ENCODE data around the gene PELI3. TPM values are rescaled to one million over a fixed set of nuclear protein-coding genes. Genes with fewer than 3 reads are reported as not detected.
A peak's percentile ranks its signal among the peaks of the same experiment; 100 is the strongest.

Gene PELI3
- total RNA-seq, 1 donor from 2014 or later, result 15.5 TPM

DNA sequence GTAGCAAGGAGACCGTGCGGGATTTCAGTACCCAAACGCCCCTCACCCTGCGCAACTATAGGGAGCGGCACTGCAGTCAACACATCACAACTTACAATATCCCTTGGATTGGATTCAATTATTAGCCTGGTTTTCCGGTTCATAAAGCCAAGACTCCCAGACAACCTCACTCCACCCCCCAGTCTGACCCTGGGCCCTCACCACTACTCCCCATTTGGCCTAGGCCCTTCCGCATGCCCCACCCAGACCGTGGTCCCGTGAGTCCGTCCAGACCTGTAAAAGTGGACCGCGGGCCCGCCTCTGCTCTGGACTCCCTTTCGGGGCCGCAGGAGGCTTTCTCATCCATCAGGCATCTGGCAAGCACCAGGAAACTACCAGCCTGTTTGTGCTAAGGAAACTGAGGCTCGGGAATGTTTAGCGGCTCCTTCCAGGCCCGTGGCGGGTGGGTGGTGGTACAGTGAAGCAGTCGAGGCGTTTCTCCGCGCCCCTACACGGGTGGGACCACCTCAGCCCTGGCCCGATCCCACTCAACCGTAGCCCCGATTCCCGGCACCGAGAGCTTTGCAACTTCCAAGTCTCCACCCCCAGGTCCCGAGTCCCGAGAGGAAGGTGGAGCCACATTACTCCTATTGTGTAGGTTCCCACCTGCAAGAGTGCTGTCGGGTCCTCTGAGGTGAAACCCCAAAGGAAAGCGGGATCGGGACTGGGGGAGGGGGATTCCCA, 12.8 kb downstream of the PELI3 start:
- DNase-seq (peak; percentile 81), ATAC-seq (peak; percentile 55)
- Histone ChIP-seq H3K27ac (peak overlapping the region; percentile 98), H3K4me3 (peak overlapping the region; percentile 94), H3K4me1 (peaks cover 15% of the 10 kb centered on the region), H3K27me3 (no peaks in the 10 kb centered on the region), H3K9me3 (no peaks in the 10 kb centered on the region), H3K36me3 (peaks cover 19% of the 10 kb centered on the region)
- TF ChIP-seq, protein P1, sequence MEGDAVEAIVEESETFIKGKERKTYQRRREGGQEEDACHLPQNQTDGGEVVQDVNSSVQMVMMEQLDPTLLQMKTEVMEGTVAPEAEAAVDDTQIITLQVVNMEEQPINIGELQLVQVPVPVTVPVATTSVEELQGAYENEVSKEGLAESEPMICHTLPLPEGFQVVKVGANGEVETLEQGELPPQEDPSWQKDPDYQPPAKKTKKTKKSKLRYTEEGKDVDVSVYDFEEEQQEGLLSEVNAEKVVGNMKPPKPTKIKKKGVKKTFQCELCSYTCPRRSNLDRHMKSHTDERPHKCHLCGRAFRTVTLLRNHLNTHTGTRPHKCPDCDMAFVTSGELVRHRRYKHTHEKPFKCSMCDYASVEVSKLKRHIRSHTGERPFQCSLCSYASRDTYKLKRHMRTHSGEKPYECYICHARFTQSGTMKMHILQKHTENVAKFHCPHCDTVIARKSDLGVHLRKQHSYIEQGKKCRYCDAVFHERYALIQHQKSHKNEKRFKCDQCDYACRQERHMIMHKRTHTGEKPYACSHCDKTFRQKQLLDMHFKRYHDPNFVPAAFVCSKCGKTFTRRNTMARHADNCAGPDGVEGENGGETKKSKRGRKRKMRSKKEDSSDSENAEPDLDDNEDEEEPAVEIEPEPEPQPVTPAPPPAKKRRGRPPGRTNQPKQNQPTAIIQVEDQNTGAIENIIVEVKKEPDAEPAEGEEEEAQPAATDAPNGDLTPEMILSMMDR (IDR thresholded peaks at IDR 0.05), result no peak
- intact Hi-C loops (cut with DNase I), result no loop called here

DNA sequence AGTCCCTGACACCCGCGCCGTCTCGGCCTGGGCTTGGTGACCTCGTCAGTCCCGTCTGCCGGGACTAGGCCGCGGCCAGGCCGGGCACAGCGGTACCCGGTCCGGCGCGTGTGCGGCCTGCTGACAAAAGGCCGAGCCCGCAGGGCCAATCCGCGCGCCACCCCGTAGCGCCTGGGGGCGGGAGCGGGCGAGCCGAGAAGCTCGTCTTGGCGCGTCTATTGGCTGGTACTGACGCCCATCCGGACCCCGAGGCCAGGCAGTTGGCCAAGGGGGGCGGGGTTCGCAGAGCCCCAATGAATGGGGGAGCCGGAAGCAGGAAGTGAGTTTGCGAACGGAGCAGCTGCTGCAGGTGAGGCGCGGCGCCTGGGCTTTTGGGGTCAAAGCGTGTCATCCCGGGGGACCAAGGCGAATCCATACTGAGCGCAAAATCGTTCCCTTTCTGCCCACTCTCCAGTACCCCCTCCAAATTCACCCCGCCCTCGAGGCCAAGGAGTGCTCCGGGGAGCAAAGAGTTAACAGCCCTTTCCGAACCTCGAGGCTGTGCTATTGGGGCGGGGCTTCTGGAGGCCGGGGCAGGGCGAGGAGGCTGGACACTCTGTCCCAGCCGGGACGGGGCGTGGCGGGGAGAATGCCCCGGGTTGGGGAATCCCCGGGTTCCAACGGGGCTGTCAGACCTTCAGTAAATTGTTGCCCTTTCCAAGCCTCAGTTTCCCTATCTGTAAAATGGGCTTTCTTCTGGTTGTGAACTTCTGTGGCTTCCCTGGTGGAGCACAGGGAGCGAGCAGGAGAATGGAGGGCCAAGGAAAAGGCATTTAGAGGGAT, 13.6 kb downstream of the PELI3 start, which contains the start of gene DPP3:
Gene DPP3 (plus strand): TSS at position 318 of the 822 bp plus-strand sequence. CDS start 1,767 bp downstream, outside the sequence.
- Histone ChIP-seq H3K27ac (peak within 1 kb of the TSS; percentile 98), H3K36me3 (peaks cover 22% of the 10 kb centered on the region), H3K4me1 (peaks cover 15% of the 10 kb centered on the region), H3K4me3 (peak within 1 kb of the TSS; percentile 94), H3K9me3 (no peaks in the 10 kb centered on the region), H3K27me3 (no peaks in the 10 kb centered on the region)
- intact Hi-C loops (cut with DNase I), result no loop called here
- ATAC-seq (peak; percentile 96), DNase-seq (peak; percentile 99)
- TF ChIP-seq, protein P1 (IDR thresholded peaks at IDR 0.05), result no peak

DNA sequence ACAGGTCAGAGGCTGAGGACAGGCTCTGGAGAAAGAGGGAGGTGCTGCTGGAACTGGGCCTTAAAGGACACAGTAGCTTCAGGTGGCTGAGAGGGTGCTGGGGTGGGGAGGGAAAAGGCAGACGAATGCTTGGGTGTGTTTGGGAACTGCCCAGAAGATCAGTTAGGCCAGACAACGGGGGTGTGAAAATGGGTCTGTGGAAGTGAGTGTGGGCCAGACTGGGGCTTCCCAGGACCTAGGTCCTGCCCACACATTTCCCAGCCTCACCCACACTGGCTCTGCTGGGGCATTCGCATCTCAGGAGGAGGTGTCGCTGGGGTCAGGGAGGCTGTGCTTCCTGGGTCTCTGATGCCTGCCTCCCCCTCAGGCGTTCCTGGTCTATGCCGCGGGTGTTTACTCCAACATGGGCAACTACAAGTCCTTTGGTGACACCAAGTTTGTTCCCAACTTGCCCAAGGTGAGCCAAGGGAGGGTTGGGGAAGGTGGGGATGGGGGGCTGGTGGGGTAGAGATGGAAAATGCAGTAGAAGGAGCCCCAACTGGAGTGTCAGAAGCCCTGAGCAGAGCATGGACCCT, 18.2 kb downstream of the PELI3 start:
- H3K27me3 ChIP-seq, result no peaks in the 10 kb centered on the region
- DNase-seq (no peak), ATAC-seq (no peak)
- TF ChIP-seq, protein P1 (IDR thresholded peaks at IDR 0.05), result no peak
- H3K4me1 ChIP-seq, result peaks cover 6% of the 10 kb centered on the region
- H3K9me3 ChIP-seq, result no peaks in the 10 kb centered on the region
- H3K4me3 ChIP-seq, result no peak overlapping the region
- intact Hi-C loops (cut with DNase I), result no loop called here
- H3K36me3 ChIP-seq, result peaks cover 48% of the 10 kb centered on the region
- no peak overlapping the region for H3K27ac ChIP-seq

DNA sequence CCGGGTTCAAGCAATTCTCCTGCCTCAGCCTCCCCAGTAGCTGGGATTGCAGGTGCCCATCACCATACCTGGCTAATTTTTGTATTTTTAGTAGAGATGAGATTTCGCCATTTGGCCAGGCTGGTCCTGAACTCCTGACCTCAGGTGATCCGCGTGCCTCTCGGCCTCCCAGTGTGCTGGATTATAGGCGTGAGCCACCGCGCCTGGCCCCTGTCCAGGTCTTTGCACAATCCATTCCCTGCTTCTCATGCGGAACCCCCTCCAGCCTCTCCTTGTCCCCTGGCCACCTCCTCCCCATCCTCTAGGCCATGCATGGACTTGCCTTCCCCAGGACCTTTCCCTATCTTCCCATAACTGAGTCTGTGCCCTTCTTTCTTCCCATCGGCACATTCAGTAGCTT, 22.3 kb downstream of the PELI3 start:
- intact Hi-C loops (cut with DNase I), result no loop called here
- H3K27me3 ChIP-seq, result no peaks in the 10 kb centered on the region
- DNase-seq, result no peak
- H3K27ac ChIP-seq, result no peak overlapping the region
- H3K4me1 ChIP-seq, result no peaks in the 10 kb centered on the region
- no peak for ATAC-seq
- H3K4me3 ChIP-seq, result no peak overlapping the region
- H3K36me3 ChIP-seq, result peaks cover 59% of the 10 kb centered on the region
- TF ChIP-seq, protein P1 (IDR thresholded peaks at IDR 0.05), result no peak
- no peaks in the 10 kb centered on the region for H3K9me3 ChIP-seq

DNA sequence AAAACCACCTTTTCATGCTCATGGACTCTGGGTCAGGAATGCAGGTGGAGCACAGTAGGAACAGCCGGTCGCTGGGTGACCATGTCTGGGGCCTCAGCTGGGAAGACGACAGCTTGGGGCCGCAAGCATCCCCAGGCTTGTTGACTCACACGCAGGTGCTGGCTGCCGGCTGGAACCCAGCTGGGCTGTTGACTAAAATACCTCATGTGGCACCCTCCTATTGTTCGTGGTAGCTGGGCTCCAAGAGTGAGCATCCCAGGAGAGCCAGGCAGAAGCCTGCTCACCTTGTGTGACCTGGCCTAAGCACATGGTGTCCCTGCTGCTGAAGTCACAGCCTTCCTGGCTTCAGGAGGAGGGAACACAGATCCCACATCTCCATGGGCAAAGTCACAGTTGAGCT, 22.9 kb downstream of the PELI3 start:
- ATAC-seq, result no peak
- H3K36me3 ChIP-seq, result peaks cover 52% of the 10 kb centered on the region
- no peaks in the 10 kb centered on the region for H3K9me3 ChIP-seq
- no peaks in the 10 kb centered on the region for H3K27me3 ChIP-seq
- TF ChIP-seq, protein P1 (IDR thresholded peaks at IDR 0.05), result no peak
- H3K27ac ChIP-seq, result no peak overlapping the region
- intact Hi-C loops (cut with DNase I), result no loop called here
- H3K4me3 ChIP-seq, result no peak overlapping the region
- no peaks in the 10 kb centered on the region for H3K4me1 ChIP-seq
- no peak for DNase-seq
